MCF 10A (cell line): ENCODE results near the gene CYBC1. TPM values are rescaled to one million over a fixed set of nuclear protein-coding genes. Genes with fewer than 3 reads are reported as not detected.

Source experiments
- BruUV-seq: library from RNA; stranded (reverse); fragments of 400-500 nt; replicated peaks from 2 replicates; lab custom pipeline; 2021; lab: Mats Ljungman, UMichigan
- CTCF ChIA-PET: fragments of 300-600 bp; sonication (Branson Sonifier 250); formaldehyde crosslinking; extraction: SDS; loops from one replicate; lab custom pipeline; 2021; ENCODE audit warnings: antibody characterized with exemption, inconsistent platforms; lab: Yijun Ruan, JAX
- POLR2A ChIA-PET: fragments of 300-600, 350-650 bp; sonication (Branson Sonifier 250); formaldehyde crosslinking; extraction: SDS; loops from one replicate; lab custom pipeline; 2020; ENCODE audit warnings: antibody characterized with exemption, inconsistent platforms; lab: Yijun Ruan, JAX
- DNase-seq: peaks from one replicate; pipeline ENCODE4 v3.0.0-alpha.2; 2018; ENCODE audit not compliant: unreplicated experiment
- H3K27ac Mint-ChIP-seq: one replicate; pipeline ENCODE4 v1.8.0; 2022; ENCODE audit warnings: mild to moderate bottlenecking, low read depth, mixed read lengths; ENCODE audit not compliant: unreplicated experiment
- H3K27me3 Mint-ChIP-seq: one replicate; pipeline ENCODE4 v1.8.0; 2022; ENCODE audit warnings: mixed read lengths; ENCODE audit not compliant: insufficient read depth, unreplicated experiment
- H3K36me3 Mint-ChIP-seq: one replicate; pipeline ENCODE4 v1.8.0; 2022; ENCODE audit warnings: mild to moderate bottlenecking, moderate library complexity, mixed read lengths; ENCODE audit not compliant: insufficient read depth, unreplicated experiment
- H3K4me1 Mint-ChIP-seq: one replicate; pipeline ENCODE4 v1.8.0; 2022; ENCODE audit warnings: mixed read lengths; ENCODE audit not compliant: insufficient read depth, unreplicated experiment
- H3K4me3 Mint-ChIP-seq: one replicate; pipeline ENCODE4 v1.8.0; 2022; ENCODE audit warnings: mild to moderate bottlenecking, moderate library complexity, mixed read lengths; ENCODE audit not compliant: unreplicated experiment
- H3K9me3 Mint-ChIP-seq: one replicate; pipeline ENCODE4 v1.8.0; 2022; ENCODE audit warnings: mixed read lengths; ENCODE audit not compliant: unreplicated experiment
- intact Hi-C: fragments of 100-400 bp; cut with micrococcal nuclease; formaldehyde crosslinking; loops from 2 replicates; pipeline ENCODE4 v1.14.1; 2022
- total RNA-seq: library from RNA; stranded (reverse); gene quantifications from 2 replicates; pipeline ENCODE4 v1.2.3, GENCODE V29; 2022
- TF ChIP-seq, protein P1 (sequence below): fragments of 200-600 bp; IDR thresholded peaks from one replicate; pipeline ENCODE4 v1.8.0; 2022; ENCODE audit warnings: antibody characterized with exemption, mild to moderate bottlenecking; ENCODE audit not compliant: unreplicated experiment

The CYBC1 gene
- total RNA-seq, 1 experiment from 2014 or later = 38.0 TPM

DNA sequence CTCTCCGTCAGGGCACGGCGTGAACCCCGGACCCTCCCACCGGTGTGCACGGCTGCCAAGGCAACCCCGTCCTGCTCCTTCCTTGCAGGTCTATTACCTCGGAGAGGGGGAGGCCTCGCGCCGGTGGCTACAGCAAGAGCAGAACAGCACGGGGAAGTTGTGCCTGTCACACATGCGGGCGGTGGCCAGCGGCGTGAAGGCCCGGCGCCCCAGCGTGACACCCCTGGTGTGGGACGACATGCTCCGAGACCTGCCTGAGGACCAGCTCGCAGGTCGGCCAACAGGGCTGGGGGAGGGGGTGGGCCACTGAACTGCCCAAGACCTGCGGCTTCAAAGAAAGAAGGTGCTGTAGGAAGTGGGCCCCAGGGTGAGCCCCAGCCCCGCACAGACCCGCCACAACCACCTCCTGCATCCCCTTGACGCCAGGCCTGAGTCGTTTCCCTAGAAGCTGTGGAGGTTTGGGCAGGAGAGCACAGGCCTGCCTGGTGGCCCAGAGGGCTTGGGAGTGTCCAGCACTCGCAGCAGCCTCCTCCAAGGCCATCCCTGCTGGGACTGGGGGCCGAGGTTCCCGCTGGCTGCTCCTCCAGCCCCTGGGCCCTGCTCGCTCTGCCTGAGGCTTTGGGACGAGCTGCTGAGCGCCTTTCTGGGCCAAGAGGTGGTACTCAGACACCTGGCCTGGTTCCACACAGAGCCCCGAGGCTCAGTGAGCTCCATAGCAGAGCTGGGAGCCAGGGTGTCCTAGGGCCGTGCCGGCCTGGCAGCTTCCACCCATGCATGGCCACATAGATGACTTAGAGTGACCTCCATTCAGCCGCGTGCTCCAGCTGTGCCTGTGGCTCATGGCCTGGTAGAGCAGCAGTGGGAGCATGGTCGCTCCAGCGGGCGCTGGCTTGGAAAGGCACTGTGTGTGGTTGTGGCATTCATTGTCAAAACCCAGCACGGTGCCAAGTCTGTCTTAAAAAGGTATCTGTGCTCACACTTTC, 14.7 kb downstream of the CYBC1 start:
- ChIA-PET CTCF (interaction anchor here (0.6 kb wide), 1 partner anchor 85 kb away, joined by 3 read pairs; no protein-coding TSS in a partner anchor), POLR2A (interaction anchor here (0.6 kb wide), 1 partner anchor 47 kb away, joined by 3 read pairs; no protein-coding TSS in a partner anchor)
- H3K9me3 Mint-ChIP-seq = no peaks in the 10 kb centered on the region
- no peak for DNase-seq
- no peaks in the 10 kb centered on the region for H3K36me3 Mint-ChIP-seq
- TF ChIP-seq, protein P1, sequence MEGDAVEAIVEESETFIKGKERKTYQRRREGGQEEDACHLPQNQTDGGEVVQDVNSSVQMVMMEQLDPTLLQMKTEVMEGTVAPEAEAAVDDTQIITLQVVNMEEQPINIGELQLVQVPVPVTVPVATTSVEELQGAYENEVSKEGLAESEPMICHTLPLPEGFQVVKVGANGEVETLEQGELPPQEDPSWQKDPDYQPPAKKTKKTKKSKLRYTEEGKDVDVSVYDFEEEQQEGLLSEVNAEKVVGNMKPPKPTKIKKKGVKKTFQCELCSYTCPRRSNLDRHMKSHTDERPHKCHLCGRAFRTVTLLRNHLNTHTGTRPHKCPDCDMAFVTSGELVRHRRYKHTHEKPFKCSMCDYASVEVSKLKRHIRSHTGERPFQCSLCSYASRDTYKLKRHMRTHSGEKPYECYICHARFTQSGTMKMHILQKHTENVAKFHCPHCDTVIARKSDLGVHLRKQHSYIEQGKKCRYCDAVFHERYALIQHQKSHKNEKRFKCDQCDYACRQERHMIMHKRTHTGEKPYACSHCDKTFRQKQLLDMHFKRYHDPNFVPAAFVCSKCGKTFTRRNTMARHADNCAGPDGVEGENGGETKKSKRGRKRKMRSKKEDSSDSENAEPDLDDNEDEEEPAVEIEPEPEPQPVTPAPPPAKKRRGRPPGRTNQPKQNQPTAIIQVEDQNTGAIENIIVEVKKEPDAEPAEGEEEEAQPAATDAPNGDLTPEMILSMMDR = no peak
- no TSS peak for BruUV-seq
- intact Hi-C loops = no loop called here
- H3K27me3 Mint-ChIP-seq = no peaks in the 10 kb centered on the region
- H3K4me3 Mint-ChIP-seq = no peak overlapping the region
- H3K27ac Mint-ChIP-seq = no peak overlapping the region
- H3K4me1 Mint-ChIP-seq = no peaks in the 10 kb centered on the region

DNA sequence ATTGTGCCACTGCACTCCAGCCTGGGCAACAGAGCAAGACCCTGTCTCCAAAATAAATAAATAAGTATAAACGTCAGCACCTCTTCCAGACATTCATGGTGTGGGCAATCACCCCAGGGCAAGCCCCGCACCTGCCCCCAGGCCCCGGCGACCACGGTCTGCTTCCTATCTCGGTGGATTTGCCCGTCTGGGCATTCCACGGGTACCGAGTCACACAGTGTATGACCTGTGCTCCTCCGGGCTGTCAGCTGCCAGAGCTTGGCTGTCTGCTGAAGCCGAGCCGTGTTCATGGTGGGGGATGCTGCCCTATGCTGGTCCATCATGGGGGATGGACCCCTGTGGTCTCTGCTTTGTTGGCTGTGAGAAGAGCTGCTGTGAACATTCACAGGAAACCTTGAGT, 15.4 kb downstream of the CYBC1 start:
- Mint-ChIP-seq H3K27ac (no peak overlapping the region), H3K4me3 (no peak overlapping the region), H3K4me1 (no peaks in the 10 kb centered on the region), H3K36me3 (no peaks in the 10 kb centered on the region), H3K9me3 (no peaks in the 10 kb centered on the region), H3K27me3 (no peaks in the 10 kb centered on the region)
- ChIA-PET CTCF (no interaction called here), POLR2A (no interaction called here)
- intact Hi-C loops = no loop called here
- DNase-seq = no peak
- TF ChIP-seq, protein P1 = no peak
- BruUV-seq = no TSS peak

DNA sequence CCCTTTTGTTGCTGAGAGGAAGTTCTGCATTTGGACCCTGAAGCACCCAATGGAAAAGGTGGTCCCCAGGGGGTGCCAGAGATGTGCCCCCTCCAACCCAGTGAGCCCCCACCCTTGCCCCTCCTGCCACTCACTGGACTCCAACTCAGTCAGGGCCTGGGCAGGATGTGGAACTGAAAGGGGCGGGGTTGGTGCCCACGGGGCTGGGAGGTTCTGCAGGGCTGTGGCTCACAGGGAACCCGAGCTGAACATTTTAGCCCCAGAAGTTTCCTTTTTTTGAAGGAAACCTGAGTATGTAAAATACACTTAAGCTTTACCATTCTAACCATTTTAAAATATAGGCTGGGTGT, 16.4 kb downstream of the CYBC1 start:
- ChIA-PET POLR2A (no interaction called here), CTCF (no interaction called here)
- TF ChIP-seq, protein P1 = no peak
- Mint-ChIP-seq H3K27ac (no peak overlapping the region), H3K27me3 (no peaks in the 10 kb centered on the region), H3K36me3 (no peaks in the 10 kb centered on the region), H3K4me3 (no peak overlapping the region), H3K4me1 (no peaks in the 10 kb centered on the region), H3K9me3 (no peaks in the 10 kb centered on the region)
- no peak for DNase-seq
- no TSS peak for BruUV-seq
- intact Hi-C loops = no loop called here

DNA sequence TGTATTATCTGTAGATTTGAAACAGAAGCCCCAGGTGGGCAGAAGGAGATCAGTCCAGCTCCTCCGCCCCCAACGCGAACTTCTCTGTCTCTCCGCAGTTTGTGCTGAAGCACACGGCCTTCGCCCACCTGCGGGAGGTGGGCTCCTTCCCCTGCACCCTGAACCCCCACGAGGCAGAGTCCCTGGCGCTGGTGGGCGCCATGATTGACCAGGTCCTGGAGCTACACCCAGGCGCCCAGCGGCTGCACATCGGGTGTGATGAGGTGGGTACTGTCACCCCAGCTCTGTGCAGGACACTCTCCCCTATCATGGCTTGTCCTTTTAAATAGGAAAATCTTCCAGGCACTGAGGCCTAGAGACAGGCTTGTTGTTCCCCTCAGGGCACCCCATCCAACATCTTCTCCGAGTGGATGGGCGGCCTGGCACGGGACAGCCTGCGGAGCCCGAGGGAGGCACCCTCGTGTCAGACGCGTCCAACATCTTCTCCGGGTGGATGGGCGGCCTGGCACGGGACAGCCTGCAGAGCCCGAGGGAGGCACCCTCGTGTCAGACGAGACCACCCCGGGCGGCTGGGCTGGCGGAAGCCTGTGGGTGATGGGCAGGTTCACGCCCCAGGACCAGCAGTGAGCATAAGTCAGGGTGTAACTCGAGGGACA, 16.9 kb downstream of the CYBC1 start:
- intact Hi-C loops = no loop called here
- H3K36me3 Mint-ChIP-seq = no peaks in the 10 kb centered on the region
- BruUV-seq = no TSS peak
- CTCF ChIA-PET = interaction anchor here (0.7 kb wide), 1 partner anchor 121 kb away, joined by 3 read pairs; no protein-coding TSS in a partner anchor
- POLR2A ChIA-PET = no interaction called here
- DNase-seq = no peak
- H3K27me3 Mint-ChIP-seq = no peaks in the 10 kb centered on the region
- no peak overlapping the region for H3K27ac Mint-ChIP-seq
- H3K4me3 Mint-ChIP-seq = no peak overlapping the region
- H3K4me1 Mint-ChIP-seq = no peaks in the 10 kb centered on the region
- TF ChIP-seq, protein P1 = no peak
- H3K9me3 Mint-ChIP-seq = no peaks in the 10 kb centered on the region
